ENCODE results near the gene CTNNA2.

The CTNNA2 gene

DNA sequence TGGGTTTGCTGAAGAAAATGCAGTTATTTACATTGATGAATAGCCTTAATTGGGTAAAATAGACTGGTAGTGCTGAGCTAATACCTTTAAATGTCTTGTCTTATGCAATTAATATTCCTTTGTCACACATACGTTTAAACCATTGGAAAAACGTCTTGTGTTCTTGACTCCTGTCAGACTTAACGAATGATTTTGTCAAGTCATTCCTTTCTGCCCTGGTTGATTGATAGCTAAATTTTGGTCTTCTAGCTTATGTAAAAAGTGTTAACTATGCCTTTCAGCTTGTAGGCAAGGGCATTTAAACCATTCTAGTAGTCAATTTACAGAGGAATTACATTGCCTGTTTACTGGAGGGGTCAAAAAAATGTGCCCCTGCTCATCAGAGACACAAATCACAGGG lies 897.5 kb downstream of the CTNNA2 start:
- DNase-seq (ENCODE audit: low read depth), result no peak
- no peak overlapping the region for H3K4me3 ChIP-seq (ENCODE audit: control insufficient read depth, low read depth, low read length)
- TF ChIP-seq, protein P1, sequence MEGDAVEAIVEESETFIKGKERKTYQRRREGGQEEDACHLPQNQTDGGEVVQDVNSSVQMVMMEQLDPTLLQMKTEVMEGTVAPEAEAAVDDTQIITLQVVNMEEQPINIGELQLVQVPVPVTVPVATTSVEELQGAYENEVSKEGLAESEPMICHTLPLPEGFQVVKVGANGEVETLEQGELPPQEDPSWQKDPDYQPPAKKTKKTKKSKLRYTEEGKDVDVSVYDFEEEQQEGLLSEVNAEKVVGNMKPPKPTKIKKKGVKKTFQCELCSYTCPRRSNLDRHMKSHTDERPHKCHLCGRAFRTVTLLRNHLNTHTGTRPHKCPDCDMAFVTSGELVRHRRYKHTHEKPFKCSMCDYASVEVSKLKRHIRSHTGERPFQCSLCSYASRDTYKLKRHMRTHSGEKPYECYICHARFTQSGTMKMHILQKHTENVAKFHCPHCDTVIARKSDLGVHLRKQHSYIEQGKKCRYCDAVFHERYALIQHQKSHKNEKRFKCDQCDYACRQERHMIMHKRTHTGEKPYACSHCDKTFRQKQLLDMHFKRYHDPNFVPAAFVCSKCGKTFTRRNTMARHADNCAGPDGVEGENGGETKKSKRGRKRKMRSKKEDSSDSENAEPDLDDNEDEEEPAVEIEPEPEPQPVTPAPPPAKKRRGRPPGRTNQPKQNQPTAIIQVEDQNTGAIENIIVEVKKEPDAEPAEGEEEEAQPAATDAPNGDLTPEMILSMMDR (conservative IDR thresholded peaks at IDR 0.05; ENCODE audit: control insufficient read depth, insufficient read depth, low read depth, low read length), result no peak

DNA sequence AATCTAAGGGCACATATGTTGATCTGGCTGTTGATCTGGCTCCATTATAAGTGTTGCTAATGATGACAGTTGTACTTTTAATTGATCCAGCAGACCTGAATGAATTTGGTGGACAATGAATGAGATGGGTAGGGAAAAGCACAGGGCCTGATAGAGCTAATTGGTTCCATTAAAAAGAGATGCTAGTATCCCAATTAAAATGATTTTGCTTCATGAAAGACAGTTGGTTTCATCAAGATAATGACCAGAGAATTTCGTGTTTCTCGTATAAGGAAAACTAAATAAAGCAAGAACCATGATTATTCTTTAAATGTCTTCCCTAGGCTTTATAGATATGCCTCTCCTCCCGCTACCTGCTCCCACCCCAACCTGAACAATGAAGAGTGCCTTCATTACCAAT lies 900.3 kb downstream of the CTNNA2 start:
- H3K4me3 ChIP-seq (ENCODE audit: control insufficient read depth, low read depth, low read length), result no peak overlapping the region
- TF ChIP-seq, protein P1 (conservative IDR thresholded peaks at IDR 0.05; ENCODE audit: control insufficient read depth, insufficient read depth, low read depth, low read length), result no peak
- no peak for DNase-seq (ENCODE audit: low read depth)

DNA sequence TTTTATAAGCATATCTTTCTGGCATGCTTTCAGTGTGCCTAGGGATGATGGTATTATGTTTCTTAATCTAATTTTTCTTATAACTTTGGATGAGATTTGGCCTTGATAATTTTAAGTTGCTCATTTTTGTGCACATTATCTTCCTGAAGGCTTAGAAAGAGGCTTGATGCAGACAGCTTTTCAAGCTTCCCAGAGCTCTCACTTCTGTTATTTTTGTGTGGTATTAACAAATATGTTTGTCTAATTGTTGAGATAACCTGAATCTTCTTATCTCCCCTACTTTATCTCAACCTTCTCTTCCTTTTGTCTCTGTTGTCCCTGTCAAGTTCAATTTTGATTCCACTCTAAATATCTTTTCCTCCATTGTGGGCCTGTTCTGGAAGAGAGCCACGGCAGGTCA lies 904.9 kb downstream of the CTNNA2 start:
- DNase-seq (ENCODE audit: low read depth), result no peak
- TF ChIP-seq, protein P1 (conservative IDR thresholded peaks at IDR 0.05; ENCODE audit: control insufficient read depth, insufficient read depth, low read depth, low read length), result no peak
- no peak overlapping the region for H3K4me3 ChIP-seq (ENCODE audit: control insufficient read depth, low read depth, low read length)

DNA sequence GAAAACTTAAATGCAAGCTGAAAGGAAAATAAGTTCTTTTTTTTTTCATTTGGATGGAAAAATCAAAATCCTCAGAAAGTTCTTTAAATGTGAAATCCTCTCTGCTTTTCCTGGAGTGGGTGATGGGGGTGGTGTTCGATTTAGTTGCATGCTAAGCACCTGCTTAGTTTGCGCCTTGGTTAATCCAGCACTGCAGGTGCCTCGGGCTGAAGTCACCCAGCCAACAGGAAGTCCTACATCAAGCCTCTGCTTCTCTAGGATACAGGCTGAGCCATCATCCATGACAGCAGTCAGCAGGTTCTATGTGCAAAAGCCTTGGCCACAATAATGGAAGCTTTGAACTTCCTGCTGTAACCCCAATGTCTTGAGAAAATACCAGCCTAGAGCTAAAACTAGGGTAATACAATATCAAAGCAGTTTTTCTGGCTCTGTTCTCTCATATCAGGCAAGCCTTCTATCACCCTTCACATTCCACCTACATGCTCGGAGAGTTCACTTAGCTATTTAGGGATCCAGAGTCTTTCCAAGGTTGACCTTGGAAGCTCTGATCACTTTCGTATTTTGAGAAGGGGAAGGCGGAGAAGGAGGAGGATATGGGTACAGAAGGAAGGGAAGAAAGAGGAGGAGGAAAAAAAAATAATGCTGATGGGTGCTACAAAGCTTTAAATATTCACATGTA lies 907.8 kb downstream of the CTNNA2 start:
- no peak for DNase-seq (ENCODE audit: low read depth)

DNA sequence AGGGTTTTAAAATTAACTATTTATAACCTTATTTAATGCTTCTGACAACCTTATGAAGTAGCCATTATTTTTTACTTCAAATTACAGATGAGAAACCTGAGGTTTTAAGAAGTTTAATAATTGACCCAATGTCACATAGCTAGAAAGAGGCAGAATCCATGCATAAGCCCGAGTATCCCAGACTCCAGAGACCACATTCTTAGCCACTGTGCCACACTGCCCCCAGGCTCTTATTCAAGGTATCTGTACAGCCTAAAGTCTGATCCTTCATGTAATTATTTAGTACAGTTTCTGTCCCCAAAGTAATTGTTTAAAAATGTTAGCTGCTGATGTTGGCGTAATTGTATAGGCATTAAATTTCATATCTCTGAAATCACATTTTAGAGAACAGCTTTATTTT lies 916.4 kb downstream of the CTNNA2 start:
- no peak overlapping the region for H3K4me3 ChIP-seq (ENCODE audit: control insufficient read depth, low read depth, low read length)
- DNase-seq (ENCODE audit: low read depth), result no peak
- TF ChIP-seq, protein P1 (conservative IDR thresholded peaks at IDR 0.05; ENCODE audit: control insufficient read depth, insufficient read depth, low read depth, low read length), result no peak

More for the DNA sequence above, 907.8 kb downstream of the CTNNA2 start:
- no peak overlapping the region for H3K4me3 ChIP-seq (ENCODE audit: control insufficient read depth, low read depth, low read length)
- TF ChIP-seq, protein P1 (conservative IDR thresholded peaks at IDR 0.05; ENCODE audit: control insufficient read depth, insufficient read depth, low read depth, low read length), result no peak

DNA sequence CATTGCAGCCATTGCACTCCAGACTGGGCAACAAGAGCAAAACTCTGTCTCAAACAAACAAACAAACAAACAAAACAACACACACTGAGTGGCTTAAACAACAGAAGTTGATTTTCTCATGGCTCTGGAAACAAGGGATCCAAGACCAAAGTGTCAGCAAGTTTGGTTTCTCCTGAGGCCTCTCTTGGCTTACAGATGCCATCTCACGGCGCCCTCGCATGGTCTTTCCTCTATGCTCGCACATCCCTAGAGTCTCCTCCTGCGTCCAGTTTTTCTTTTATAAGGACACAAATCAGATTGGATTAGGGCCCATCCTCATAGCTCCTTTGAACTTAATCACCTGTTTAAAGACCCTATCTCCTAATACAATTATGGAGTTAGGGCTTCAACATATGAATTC lies 925.1 kb downstream of the CTNNA2 start:
- no peak overlapping the region for H3K4me3 ChIP-seq (ENCODE audit: control insufficient read depth, low read depth, low read length)
- TF ChIP-seq, protein P1 (conservative IDR thresholded peaks at IDR 0.05; ENCODE audit: control insufficient read depth, insufficient read depth, low read depth, low read length), result no peak
- no peak for DNase-seq (ENCODE audit: low read depth)

DNA sequence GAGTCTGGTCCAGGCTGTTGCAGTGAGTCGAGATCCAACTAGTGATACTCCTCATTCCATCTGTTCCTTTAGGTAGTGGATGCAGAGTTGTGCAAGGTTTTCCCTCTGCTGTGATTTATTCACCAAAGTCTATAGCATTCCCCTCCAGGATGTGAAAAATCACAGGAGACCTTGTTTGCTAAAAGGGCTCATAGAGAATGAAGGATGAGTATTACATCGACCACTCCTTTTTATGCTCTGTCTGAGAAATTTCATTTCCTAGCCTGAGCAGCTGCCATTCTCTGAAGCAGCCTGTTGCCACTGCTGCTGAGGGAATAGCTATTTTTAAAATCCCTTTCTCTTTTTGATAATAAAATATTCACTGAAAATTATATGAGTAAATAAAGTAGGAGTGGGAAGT lies 925.8 kb downstream of the CTNNA2 start:
- TF ChIP-seq, protein P1 (conservative IDR thresholded peaks at IDR 0.05; ENCODE audit: control insufficient read depth, insufficient read depth, low read depth, low read length), result no peak
- H3K4me3 ChIP-seq (ENCODE audit: control insufficient read depth, low read depth, low read length), result no peak overlapping the region
- no peak for DNase-seq (ENCODE audit: low read depth)

Data from fibroblast of mammary gland (primary cell).